Karpas-422 (cell line): ENCODE results near the gene STK17A. TPM values are rescaled to one million over a fixed set of nuclear protein-coding genes. Genes with fewer than 3 reads are reported as not detected.

Experiments
- total RNA-seq: library from RNA; depleted of rRNA; stranded (reverse); fragments of >200 nt; shearing (Covaris generic); gene quantifications from 2 replicates; pipeline ENCODE4 v1.2.3, GENCODE V29; 2014; ENCODE audit warnings: low replicate concordance; rRNA removed

The STK17A gene
- total RNA-seq, 1 experiment from 2014 or later, result 8.2 TPM

Other genes with a start within 250 kb of the STK17A start
- gene COA1, start 146.4 kb downstream of the STK17A start, total RNA-seq, result 60.2 TPM in 2 replicates
- not detected in 2 replicates for gene BLVRA, start 175.6 kb downstream of the STK17A start, total RNA-seq